Measurements from ENCODE around the gene CD180.
A peak's percentile ranks its signal among the peaks of the same experiment; 100 is the strongest.

CD180 gene
- total RNA-seq: 0 to 0.39 (median 0.09) reads per million in 3 donors

GRCh38 chr5:67196537-67197059, at the start of gene CD180:
Gene CD180, minus strand, starts transcription at chr5:67196799. Its CDS starts 158 bp downstream, at chr5:67196641.
- Histone ChIP-seq H3K27ac (ENCODE audit: insufficient read depth, low read length, poor library complexity, severe bottlenecking) (no peak within 1 kb of the TSS), H3K4me3 (ENCODE audit: insufficient read depth, low read depth, low read length, poor library complexity, severe bottlenecking) (no peak within 1 kb of the TSS), H3K36me3 (ENCODE audit: control insufficient read depth, insufficient read depth, low read length) (no peaks in the 10 kb centered on the region), H3K9me3 (ENCODE audit: control insufficient read depth, low read length) (peaks cover 4% of the 10 kb centered on the region), H3K4me1 (ENCODE audit: control insufficient read depth, insufficient read depth, low read length, poor library complexity, severe bottlenecking) (peaks cover 2% of the 10 kb centered on the region), H3K27me3 (replicated peaks; ENCODE audit: control insufficient read depth, insufficient read depth, low read length, poor library complexity, severe bottlenecking) (no peaks in the 10 kb centered on the region)
- no peak for DNase-seq

GRCh38 chr5:67246108-67246507, 49.5 kb upstream of the CD180 start:
- no peak overlapping the region for H3K27ac ChIP-seq (ENCODE audit: insufficient read depth, low read length, poor library complexity, severe bottlenecking)
- H3K9me3 ChIP-seq (ENCODE audit: control insufficient read depth, low read length): no peaks in the 10 kb centered on the region
- DNase-seq: peak in 1 of 3 donors; percentile 8
- H3K4me1 ChIP-seq (ENCODE audit: control insufficient read depth, insufficient read depth, low read length, poor library complexity, severe bottlenecking): peaks cover 2% of the 10 kb centered on the region
- no peaks in the 10 kb centered on the region for H3K36me3 ChIP-seq (ENCODE audit: control insufficient read depth, insufficient read depth, low read length)
- no peaks in the 10 kb centered on the region for H3K27me3 ChIP-seq (replicated peaks; ENCODE audit: control insufficient read depth, insufficient read depth, low read length, poor library complexity, severe bottlenecking)
- no peak overlapping the region for H3K4me3 ChIP-seq (ENCODE audit: insufficient read depth, low read depth, low read length, poor library complexity, severe bottlenecking)

GRCh38 chr5:67245259-67245846, 48.8 kb upstream of the CD180 start:
- H3K27ac ChIP-seq (ENCODE audit: insufficient read depth, low read length, poor library complexity, severe bottlenecking): no peak overlapping the region
- peaks cover 2% of the 10 kb centered on the region for H3K4me1 ChIP-seq (ENCODE audit: control insufficient read depth, insufficient read depth, low read length, poor library complexity, severe bottlenecking)
- no peak for DNase-seq

DNA sequence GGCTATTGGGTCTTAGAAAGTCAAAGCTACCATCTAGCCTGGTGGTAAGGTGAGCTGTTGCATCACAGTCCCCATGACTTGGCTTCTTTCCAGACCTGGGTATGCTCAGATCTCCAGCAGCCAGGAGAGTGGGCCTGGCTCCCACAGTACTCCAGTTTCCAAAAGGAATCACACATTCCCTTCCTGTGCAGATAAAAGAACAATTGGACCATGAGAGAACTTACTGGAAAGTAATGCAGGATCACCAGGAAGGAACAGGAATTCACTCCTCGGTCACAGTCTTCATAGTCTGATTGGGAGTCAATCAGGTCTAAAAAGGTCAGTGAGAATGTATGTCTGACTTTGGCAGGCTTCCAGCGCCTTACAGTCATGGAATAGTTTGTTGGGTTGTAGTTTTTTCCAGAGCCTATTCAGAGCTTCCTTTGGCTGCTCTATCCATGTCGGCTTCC, 47.8 kb upstream of the CD180 start:
- DNase-seq: no peak
- Histone ChIP-seq H3K9me3 (ENCODE audit: control insufficient read depth, low read length) (no peaks in the 10 kb centered on the region), H3K27me3 (replicated peaks; ENCODE audit: control insufficient read depth, insufficient read depth, low read length, poor library complexity, severe bottlenecking) (no peaks in the 10 kb centered on the region), H3K27ac (ENCODE audit: insufficient read depth, low read length, poor library complexity, severe bottlenecking) (no peak overlapping the region), H3K4me1 (ENCODE audit: control insufficient read depth, insufficient read depth, low read length, poor library complexity, severe bottlenecking) (peaks cover 2% of the 10 kb centered on the region), H3K4me3 (ENCODE audit: insufficient read depth, low read depth, low read length, poor library complexity, severe bottlenecking) (no peak overlapping the region), H3K36me3 (ENCODE audit: control insufficient read depth, insufficient read depth, low read length) (no peaks in the 10 kb centered on the region)

More at GRCh38 chr5:67245259-67245846, 48.8 kb upstream of the CD180 start:
- H3K4me3 ChIP-seq (ENCODE audit: insufficient read depth, low read depth, low read length, poor library complexity, severe bottlenecking): no peak overlapping the region
- H3K27me3 ChIP-seq (replicated peaks; ENCODE audit: control insufficient read depth, insufficient read depth, low read length, poor library complexity, severe bottlenecking): no peaks in the 10 kb centered on the region
- no peaks in the 10 kb centered on the region for H3K9me3 ChIP-seq (ENCODE audit: control insufficient read depth, low read length)
- no peaks in the 10 kb centered on the region for H3K36me3 ChIP-seq (ENCODE audit: control insufficient read depth, insufficient read depth, low read length)

DNA sequence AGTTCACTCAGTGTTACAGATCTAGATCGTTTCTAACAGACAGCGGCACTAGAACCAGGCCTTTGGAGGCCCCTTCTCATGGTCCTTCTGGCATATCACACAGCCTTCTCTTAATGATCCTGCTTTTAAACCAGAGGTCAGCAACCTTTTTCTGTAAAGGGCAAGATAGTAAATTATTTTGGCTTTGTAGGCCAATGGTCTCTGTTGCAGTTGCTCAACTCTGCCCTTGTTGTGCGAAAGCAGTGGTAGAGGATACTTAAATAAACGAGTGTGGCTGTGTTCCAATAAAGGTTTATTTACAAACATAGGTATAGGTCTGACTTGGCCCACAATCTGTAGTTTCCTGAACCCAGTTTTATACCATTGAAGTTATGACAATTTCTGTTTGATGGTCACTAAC, 47.3 kb upstream of the CD180 start:
- Histone ChIP-seq H3K9me3 (ENCODE audit: control insufficient read depth, low read length) (no peaks in the 10 kb centered on the region), H3K36me3 (ENCODE audit: control insufficient read depth, insufficient read depth, low read length) (no peaks in the 10 kb centered on the region), H3K4me3 (ENCODE audit: insufficient read depth, low read depth, low read length, poor library complexity, severe bottlenecking) (no peak overlapping the region), H3K27ac (ENCODE audit: insufficient read depth, low read length, poor library complexity, severe bottlenecking) (no peak overlapping the region), H3K4me1 (ENCODE audit: control insufficient read depth, insufficient read depth, low read length, poor library complexity, severe bottlenecking) (peaks cover 2% of the 10 kb centered on the region), H3K27me3 (replicated peaks; ENCODE audit: control insufficient read depth, insufficient read depth, low read length, poor library complexity, severe bottlenecking) (no peaks in the 10 kb centered on the region)
- DNase-seq: no peak

DNA sequence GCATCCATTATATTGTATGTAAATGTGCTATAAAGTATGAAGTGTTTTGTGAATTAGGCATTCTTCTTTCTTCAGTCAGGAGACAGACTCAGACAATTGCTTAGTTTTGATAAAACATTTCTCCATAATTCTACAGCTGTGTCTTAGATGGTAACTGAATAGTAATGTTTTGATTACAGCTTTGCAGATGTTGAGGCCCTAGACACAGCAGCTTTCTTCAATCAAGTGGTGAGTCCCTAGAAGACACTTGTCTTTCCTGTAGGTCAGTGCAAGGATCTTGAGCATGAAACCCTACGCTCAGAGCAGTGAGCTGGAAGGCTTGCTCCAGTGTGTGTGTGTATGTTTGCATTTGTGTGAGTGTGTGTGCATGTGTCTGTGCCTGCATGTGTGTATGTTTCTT, 46.8 kb upstream of the CD180 start:
- no peak for DNase-seq
- H3K36me3 ChIP-seq (ENCODE audit: control insufficient read depth, insufficient read depth, low read length): no peaks in the 10 kb centered on the region
- no peak overlapping the region for H3K27ac ChIP-seq (ENCODE audit: insufficient read depth, low read length, poor library complexity, severe bottlenecking)
- H3K4me3 ChIP-seq (ENCODE audit: insufficient read depth, low read depth, low read length, poor library complexity, severe bottlenecking): no peak overlapping the region
- H3K9me3 ChIP-seq (ENCODE audit: control insufficient read depth, low read length): no peaks in the 10 kb centered on the region
- H3K27me3 ChIP-seq (replicated peaks; ENCODE audit: control insufficient read depth, insufficient read depth, low read length, poor library complexity, severe bottlenecking): no peaks in the 10 kb centered on the region
- H3K4me1 ChIP-seq (ENCODE audit: control insufficient read depth, insufficient read depth, low read length, poor library complexity, severe bottlenecking): peaks cover 2% of the 10 kb centered on the region

DNA sequence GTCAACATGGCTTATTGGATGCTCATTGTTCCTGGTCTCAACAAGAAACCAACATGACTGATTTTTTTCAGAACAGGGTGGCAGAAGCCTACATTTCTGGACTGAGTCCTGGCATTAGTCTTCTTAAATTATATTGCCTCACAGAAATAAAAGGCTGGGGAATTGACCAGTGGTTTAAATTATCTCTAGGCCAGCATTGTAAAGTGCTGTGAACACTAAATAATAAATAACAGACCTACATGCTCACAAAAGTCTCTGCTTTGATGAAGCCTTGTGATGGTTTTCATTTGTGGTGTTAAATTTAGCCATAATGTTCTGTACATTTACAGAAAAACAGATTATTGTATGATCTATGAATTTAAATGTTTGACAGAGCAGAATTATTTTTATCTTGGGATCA, 44.7 kb upstream of the CD180 start:
- Histone ChIP-seq H3K4me3 (ENCODE audit: insufficient read depth, low read depth, low read length, poor library complexity, severe bottlenecking) (no peak overlapping the region), H3K36me3 (ENCODE audit: control insufficient read depth, insufficient read depth, low read length) (no peaks in the 10 kb centered on the region), H3K9me3 (ENCODE audit: control insufficient read depth, low read length) (no peaks in the 10 kb centered on the region), H3K27ac (ENCODE audit: insufficient read depth, low read length, poor library complexity, severe bottlenecking) (no peak overlapping the region), H3K27me3 (replicated peaks; ENCODE audit: control insufficient read depth, insufficient read depth, low read length, poor library complexity, severe bottlenecking) (no peaks in the 10 kb centered on the region), H3K4me1 (ENCODE audit: control insufficient read depth, insufficient read depth, low read length, poor library complexity, severe bottlenecking) (peaks cover 2% of the 10 kb centered on the region)
- no peak for DNase-seq

DNA sequence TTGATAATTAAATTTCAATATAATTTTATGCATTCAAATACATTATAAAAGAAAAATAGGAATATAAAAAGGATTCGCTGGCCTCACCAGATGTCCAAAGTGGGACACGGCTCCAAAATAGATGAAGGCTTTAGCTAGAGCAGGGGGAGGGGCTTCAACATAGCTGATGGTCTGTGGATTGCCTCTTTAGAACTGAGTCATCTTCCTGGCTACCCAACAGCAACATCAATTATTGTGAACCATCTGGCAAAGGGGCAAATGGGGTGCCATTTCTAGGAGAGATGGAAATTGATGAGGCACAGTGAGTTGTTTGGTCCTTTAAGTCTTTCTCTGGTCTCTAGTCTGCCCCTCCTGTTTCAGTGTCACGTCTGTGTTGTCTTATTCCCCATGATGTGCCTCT, 44.2 kb upstream of the CD180 start:
- no peaks in the 10 kb centered on the region for H3K9me3 ChIP-seq (ENCODE audit: control insufficient read depth, low read length)
- H3K27me3 ChIP-seq (replicated peaks; ENCODE audit: control insufficient read depth, insufficient read depth, low read length, poor library complexity, severe bottlenecking): no peaks in the 10 kb centered on the region
- DNase-seq: no peak
- no peaks in the 10 kb centered on the region for H3K36me3 ChIP-seq (ENCODE audit: control insufficient read depth, insufficient read depth, low read length)
- H3K4me1 ChIP-seq (ENCODE audit: control insufficient read depth, insufficient read depth, low read length, poor library complexity, severe bottlenecking): peaks cover 2% of the 10 kb centered on the region
- no peak overlapping the region for H3K27ac ChIP-seq (ENCODE audit: insufficient read depth, low read length, poor library complexity, severe bottlenecking)
- H3K4me3 ChIP-seq (ENCODE audit: insufficient read depth, low read depth, low read length, poor library complexity, severe bottlenecking): no peak overlapping the region

GRCh38 chr5:67240065-67240464, 43.5 kb upstream of the CD180 start:
- no peak for DNase-seq
- no peak overlapping the region for H3K27ac ChIP-seq (ENCODE audit: insufficient read depth, low read length, poor library complexity, severe bottlenecking)
- no peaks in the 10 kb centered on the region for H3K4me1 ChIP-seq (ENCODE audit: control insufficient read depth, insufficient read depth, low read length, poor library complexity, severe bottlenecking)
- no peaks in the 10 kb centered on the region for H3K9me3 ChIP-seq (ENCODE audit: control insufficient read depth, low read length)
- H3K27me3 ChIP-seq (replicated peaks; ENCODE audit: control insufficient read depth, insufficient read depth, low read length, poor library complexity, severe bottlenecking): no peaks in the 10 kb centered on the region
- no peak overlapping the region for H3K4me3 ChIP-seq (ENCODE audit: insufficient read depth, low read depth, low read length, poor library complexity, severe bottlenecking)
- no peaks in the 10 kb centered on the region for H3K36me3 ChIP-seq (ENCODE audit: control insufficient read depth, insufficient read depth, low read length)

- Histone ChIP-seq H3K27ac (ENCODE audit: insufficient read depth, low read length, poor library complexity, severe bottlenecking) (no peak overlapping the region), H3K4me1 (ENCODE audit: control insufficient read depth, insufficient read depth, low read length, poor library complexity, severe bottlenecking) (no peaks in the 10 kb centered on the region), H3K9me3 (ENCODE audit: control insufficient read depth, low read length) (no peaks in the 10 kb centered on the region), H3K27me3 (replicated peaks; ENCODE audit: control insufficient read depth, insufficient read depth, low read length, poor library complexity, severe bottlenecking) (no peaks in the 10 kb centered on the region), H3K4me3 (ENCODE audit: insufficient read depth, low read depth, low read length, poor library complexity, severe bottlenecking) (no peak overlapping the region), H3K36me3 (ENCODE audit: control insufficient read depth, insufficient read depth, low read length) (no peaks in the 10 kb centered on the region)
- no peak for DNase-seq
Measured at GRCh38 chr5:67238191-67238590, 41.6 kb upstream of the CD180 start.

All from effector memory CD4-positive, alpha-beta T cell (primary cell).